ENCODE data around the gene MICALL2.
A peak's percentile ranks its signal among the peaks of the same experiment; 100 is the strongest.

Gene MICALL2

GRCh38 chr7:1458683-1459511 lies at the start of gene MICALL2:
MICALL2 (minus strand) TSS chr7:1459470; CDS start chr7:1459326, 144 bp downstream.
- peak; percentile 85 for DNase-seq

- DNase-seq = no peak
Observed at GRCh38 chr7:1508277-1508758, 49.0 kb upstream of the MICALL2 start.

GRCh38 chr7:1505731-1506550 lies 46.7 kb upstream of the MICALL2 start:
- DNase-seq = no peak

- DNase-seq = peak; percentile 90
Observed at GRCh38 chr7:1503816-1504775, 44.8 kb upstream of the MICALL2 start, which contains the start of gene INTS1. INTS1 (minus strand) TSS chr7:1504389; CDS start chr7:1503960, 429 bp downstream.

GRCh38 chr7:1503390-1503789 lies 44.1 kb upstream of the MICALL2 start:
- DNase-seq = no peak

- DNase-seq = no peak
Observed at GRCh38 chr7:1502845-1503244, 43.6 kb upstream of the MICALL2 start.

- DNase-seq = no peak
Observed at GRCh38 chr7:1501487-1502270, 42.4 kb upstream of the MICALL2 start.

GRCh38 chr7:1500064-1500807 lies 41.0 kb upstream of the MICALL2 start:
- no peak for DNase-seq

GRCh38 chr7:1499367-1500029 lies 40.2 kb upstream of the MICALL2 start:
- DNase-seq = no peak

- no peak for DNase-seq
Observed at GRCh38 chr7:1498370-1499305, 39.4 kb upstream of the MICALL2 start.

GRCh38 chr7:1497293-1497927 lies 38.1 kb upstream of the MICALL2 start:
- DNase-seq = no peak

GRCh38 chr7:1496531-1497292 lies 37.4 kb upstream of the MICALL2 start:
- DNase-seq = no peak

GRCh38 chr7:1495564-1496242 lies 36.4 kb upstream of the MICALL2 start:
- no peak for DNase-seq

GRCh38 chr7:1494866-1495563 lies 35.7 kb upstream of the MICALL2 start:
- DNase-seq = no peak

GRCh38 chr7:1494447-1494846 lies 35.2 kb upstream of the MICALL2 start:
- DNase-seq = no peak

- no peak for DNase-seq
Observed at GRCh38 chr7:1493571-1493970, 34.3 kb upstream of the MICALL2 start.

- DNase-seq = no peak
Observed at GRCh38 chr7:1493129-1493528, 33.9 kb upstream of the MICALL2 start.

All from HCEC 1CT (cell line).